NCI-H524 (cell line): ENCODE measurements around the gene TOGARAM1.

Experiments
- DNase-seq, 2 experiments: peaks; one replicate each; lab custom pipeline; 2025; lab: John Stamatoyannopoulos, UW

TOGARAM1 gene, protein sequence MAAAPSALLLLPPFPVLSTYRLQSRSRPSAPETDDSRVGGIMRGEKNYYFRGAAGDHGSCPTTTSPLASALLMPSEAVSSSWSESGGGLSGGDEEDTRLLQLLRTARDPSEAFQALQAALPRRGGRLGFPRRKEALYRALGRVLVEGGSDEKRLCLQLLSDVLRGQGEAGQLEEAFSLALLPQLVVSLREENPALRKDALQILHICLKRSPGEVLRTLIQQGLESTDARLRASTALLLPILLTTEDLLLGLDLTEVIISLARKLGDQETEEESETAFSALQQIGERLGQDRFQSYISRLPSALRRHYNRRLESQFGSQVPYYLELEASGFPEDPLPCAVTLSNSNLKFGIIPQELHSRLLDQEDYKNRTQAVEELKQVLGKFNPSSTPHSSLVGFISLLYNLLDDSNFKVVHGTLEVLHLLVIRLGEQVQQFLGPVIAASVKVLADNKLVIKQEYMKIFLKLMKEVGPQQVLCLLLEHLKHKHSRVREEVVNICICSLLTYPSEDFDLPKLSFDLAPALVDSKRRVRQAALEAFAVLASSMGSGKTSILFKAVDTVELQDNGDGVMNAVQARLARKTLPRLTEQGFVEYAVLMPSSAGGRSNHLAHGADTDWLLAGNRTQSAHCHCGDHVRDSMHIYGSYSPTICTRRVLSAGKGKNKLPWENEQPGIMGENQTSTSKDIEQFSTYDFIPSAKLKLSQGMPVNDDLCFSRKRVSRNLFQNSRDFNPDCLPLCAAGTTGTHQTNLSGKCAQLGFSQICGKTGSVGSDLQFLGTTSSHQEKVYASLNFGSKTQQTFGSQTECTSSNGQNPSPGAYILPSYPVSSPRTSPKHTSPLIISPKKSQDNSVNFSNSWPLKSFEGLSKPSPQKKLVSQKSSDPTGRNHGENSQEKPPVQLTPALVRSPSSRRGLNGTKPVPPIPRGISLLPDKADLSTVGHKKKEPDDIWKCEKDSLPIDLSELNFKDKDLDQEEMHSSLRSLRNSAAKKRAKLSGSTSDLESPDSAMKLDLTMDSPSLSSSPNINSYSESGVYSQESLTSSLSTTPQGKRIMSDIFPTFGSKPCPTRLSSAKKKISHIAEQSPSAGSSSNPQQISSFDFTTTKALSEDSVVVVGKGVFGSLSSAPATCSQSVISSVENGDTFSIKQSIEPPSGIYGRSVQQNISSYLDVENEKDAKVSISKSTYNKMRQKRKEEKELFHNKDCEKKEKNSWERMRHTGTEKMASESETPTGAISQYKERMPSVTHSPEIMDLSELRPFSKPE (N-terminal part only)

DNA sequence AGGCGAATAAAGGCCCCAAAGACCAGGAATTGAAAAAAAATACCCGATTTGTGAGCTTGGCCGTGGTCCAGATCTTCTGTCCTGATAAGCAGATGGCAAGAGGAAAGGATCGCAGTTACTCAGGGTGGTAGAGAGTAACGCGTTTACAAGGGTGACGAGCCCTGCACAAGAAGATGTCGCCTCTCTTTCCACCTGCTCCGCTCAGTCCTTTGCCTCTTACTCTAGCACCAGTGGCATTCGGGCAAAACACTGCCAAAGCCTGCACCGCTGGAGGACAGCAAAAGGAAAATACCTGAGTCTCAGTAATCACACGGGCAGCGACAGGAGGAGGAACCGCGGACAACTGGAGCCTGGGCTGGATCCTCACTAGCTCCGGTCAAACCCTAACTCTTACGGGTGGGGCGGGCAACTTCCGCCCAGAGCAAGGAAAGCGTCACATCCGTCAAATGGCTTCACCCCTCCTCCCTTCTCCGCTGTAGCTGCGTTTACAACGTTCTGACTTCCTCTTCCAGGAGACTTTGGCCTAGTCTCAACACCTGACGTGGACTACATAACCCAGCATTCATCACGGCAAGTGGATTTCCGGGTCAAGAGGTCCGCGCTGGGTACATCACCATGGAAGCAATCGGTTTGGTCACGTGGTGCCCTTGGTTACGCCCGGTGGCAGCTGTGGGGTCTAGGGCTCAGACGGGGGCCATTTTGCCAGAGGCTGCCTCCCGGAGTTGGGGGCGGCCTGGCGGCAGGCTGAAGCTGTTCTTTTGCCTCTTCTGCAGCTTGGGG, at the start of gene TOGARAM1, which contains the start of gene KLHL28:
Gene TOGARAM1 (plus strand): TSS at position 637 of the 780 bp plus-strand sequence. CDS start 232 bp downstream, outside the sequence.
Gene KLHL28 (minus strand): TSS at position 394 of the 780 bp plus-strand sequence. CDS start 16,019 bp downstream, outside the sequence.
- peak; percentile 100 for DNase-seq

DNA sequence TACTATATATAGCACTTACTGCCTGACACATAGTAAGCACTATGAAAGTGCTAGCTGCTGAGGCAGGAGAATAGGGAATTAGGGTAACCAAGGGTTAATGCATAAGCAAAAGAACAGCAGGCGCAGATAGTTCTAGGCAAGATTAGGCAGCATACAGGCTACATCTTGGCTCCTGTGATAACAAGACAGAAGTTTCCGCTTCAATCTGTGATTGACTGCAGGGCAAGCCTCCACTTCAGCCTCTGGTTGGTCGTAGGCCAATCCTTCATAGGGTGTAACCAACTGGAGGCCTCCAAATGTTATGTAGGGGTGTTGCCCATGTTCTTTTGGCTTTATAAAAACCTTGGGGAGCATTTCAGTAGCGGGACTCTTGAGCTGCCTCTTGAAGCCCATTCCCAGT, 47.1 kb upstream of the TOGARAM1 start:
- DNase-seq = no peak

DNA sequence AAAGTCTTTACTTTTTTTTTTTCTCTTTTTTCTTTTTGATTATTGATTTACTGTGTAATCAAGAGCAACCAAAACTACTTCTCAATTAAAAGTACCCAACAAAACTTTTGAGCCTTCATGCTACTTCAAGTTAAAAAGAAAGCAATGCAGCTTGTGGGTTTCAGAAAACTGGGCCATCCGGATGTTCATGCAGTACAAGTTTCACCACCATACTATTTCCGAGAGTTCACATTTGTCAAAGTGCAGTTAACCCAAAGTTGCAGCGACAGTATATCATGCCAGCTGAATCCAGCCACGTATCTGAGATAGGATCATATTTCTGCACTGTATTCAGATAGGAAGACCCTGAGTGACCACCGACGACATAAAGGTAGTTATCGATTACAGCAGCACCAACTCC, 33.2 kb upstream of the TOGARAM1 start:
- no peak for DNase-seq

DNA sequence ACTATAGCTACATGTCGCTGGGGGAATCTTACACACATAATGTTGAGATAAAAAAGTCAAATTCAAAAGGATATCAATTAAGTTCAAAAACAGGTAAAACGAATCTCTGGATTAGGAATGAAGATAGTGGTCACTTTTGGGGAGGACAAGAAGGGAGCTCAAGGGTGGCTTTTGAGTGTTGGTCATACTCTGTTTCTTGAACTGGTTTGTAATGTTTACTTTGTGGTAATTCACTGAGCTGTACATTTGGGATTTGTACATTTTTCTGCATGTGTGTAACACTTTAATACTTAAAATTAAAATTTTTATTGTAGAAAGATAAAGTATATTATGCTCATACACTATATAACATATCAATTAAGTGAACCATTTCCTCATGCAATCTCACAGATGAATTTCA, 26.8 kb upstream of the TOGARAM1 start:
- DNase-seq = no peak

GRCh38 chr14:44937547-44937946, 24.4 kb upstream of the TOGARAM1 start:
- DNase-seq = no peak

GRCh38 chr14:44940211-44940610, 21.8 kb upstream of the TOGARAM1 start:
- DNase-seq = no peak

GRCh38 chr14:44940944-44941343, 21.0 kb upstream of the TOGARAM1 start:
- DNase-seq = no peak

GRCh38 chr14:44941591-44941990, 20.4 kb upstream of the TOGARAM1 start:
- DNase-seq = no peak

DNA sequence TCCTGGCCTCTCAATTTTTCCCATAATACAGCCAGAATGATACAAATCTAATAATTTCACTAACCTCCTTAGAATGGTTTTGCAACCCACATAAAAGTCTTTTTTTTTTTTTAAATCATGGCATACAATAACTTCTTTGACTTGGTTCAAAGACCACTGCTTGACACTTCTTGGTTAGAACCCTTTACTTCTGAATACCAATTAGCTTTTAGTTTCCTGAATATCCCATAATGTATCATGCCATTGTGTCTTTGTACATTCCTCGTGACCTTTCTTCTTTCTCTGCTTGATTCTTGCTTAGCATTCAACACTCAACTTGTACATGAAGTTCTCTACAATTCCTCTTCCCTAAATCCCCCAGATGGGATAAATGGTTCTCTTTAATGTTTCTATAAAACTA, 19.6 kb upstream of the TOGARAM1 start:
- no peak for DNase-seq

GRCh38 chr14:44944107-44944506, 17.9 kb upstream of the TOGARAM1 start:
- no peak for DNase-seq

- DNase-seq = no peak
Measured at GRCh38 chr14:44945264-44945663, 16.7 kb upstream of the TOGARAM1 start.

DNA sequence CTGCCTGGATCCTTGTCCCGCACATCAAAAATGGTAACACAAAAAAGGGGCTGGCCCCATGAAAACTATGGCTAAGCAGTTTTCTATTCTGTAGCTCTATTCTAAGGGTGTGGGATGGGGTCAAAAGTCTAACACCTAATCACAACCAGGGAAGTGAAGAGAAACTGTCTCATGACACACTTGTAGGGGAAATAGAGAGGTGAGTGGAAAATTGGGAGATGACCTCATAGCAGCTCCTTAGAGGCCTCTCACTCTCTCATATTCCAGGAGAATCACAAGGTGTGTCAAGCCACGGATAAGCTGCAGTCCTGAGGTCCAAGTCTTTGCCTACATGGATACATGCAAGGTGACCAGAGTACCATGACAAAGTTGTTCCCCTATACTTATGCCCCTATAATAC, 10.9 kb upstream of the TOGARAM1 start:
- no peak for DNase-seq

GRCh38 chr14:44952391-44953110, 9.4 kb upstream of the TOGARAM1 start:
- DNase-seq = no peak

DNA sequence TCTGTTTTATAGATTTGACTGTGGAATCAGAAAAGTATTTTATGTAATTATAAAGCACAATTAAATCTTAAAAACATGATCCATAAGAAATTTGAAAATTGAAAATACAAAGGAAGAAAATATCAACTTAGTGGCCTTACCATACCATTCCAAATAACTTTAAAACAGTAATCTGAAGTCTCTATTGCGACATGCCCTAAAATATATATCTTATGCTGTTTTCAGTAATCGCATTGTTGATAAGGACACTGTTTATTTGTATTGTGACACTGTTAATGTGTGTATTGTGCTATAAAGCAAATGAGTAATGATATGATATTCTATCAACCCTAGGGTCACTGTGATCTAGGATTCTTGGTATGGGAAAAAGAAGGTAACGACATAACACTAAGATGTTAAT, 7.2 kb upstream of the TOGARAM1 start:
- DNase-seq = no peak

- no peak for DNase-seq
Measured at GRCh38 chr14:44955528-44955927, 6.5 kb upstream of the TOGARAM1 start.

GRCh38 chr14:44956866-44957265, 5.1 kb upstream of the TOGARAM1 start:
- no peak for DNase-seq

- DNase-seq = no peak
Measured at GRCh38 chr14:44959538-44959937, 2.5 kb upstream of the TOGARAM1 start.

GRCh38 chr14:44960146-44960545, 1.8 kb upstream of the TOGARAM1 start:
- DNase-seq = peak; percentile 34 to 42

GRCh38 chr14:44960646-44961045, 1.3 kb upstream of the TOGARAM1 start:
- DNase-seq = no peak

GRCh38 chr14:44961151-44961553, 838 bp upstream of the TOGARAM1 start:
- peak; percentile 52 to 79 for DNase-seq
